ENCODE results near the gene ZNF865.

ZNF865 gene

GRCh38 chr19:55626350-55626749, 20.9 kb downstream of the ZNF865 start:
- DNase-seq, result no peak

DNA sequence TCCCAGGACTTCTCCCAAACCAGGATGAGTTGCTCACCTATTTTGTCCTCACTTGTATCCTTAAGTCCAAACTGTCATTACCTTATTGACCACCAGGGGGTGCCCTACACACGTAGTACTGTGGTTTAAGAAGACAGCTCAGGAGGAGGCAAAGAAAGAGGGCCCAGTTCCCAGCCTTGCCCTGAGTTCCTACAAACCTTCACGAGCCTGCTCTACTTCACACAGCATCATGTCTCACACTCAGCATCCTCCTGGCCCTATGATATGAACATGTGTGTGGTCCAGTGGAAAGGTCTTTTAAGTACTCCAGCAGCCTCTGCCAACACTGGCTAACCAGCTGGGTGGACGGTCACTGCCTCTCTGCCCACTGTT, 27.0 kb downstream of the ZNF865 start:
- peak; percentile 91 for DNase-seq

- no peak for DNase-seq
Measured at GRCh38 chr19:55633861-55634260, 28.4 kb downstream of the ZNF865 start.

GRCh38 chr19:55635334-55635717, 29.9 kb downstream of the ZNF865 start:
- DNase-seq, result no peak

DNA sequence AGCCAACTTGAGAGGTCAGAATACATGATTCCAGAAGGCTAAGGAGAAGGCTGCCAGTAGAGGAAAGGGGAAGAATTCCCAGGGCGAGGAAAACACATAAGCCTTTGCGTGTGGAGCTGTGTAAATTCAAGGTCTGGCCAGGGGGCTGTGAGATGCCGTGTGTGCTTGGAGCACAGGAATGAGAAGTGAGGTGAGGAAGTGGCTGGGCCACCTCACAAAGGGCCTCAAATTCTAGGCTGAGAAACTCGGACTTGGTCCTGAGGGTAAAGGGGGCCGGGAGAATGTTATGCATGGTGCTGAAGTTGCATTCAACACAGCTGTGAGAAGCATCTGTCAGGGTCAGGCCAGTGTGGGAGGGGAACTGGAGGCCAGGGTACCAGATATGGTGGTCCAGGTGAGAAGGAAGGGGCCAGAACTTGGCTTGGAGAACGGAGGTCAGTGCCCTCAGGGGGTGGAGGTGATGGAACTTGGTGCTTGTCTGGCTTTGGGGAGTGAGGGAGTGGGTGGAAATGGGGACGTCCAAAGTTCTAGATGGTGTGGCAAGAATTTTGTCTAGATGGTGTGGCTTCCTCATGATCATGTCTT, 30.5 kb downstream of the ZNF865 start:
- no peak for DNase-seq

DNA sequence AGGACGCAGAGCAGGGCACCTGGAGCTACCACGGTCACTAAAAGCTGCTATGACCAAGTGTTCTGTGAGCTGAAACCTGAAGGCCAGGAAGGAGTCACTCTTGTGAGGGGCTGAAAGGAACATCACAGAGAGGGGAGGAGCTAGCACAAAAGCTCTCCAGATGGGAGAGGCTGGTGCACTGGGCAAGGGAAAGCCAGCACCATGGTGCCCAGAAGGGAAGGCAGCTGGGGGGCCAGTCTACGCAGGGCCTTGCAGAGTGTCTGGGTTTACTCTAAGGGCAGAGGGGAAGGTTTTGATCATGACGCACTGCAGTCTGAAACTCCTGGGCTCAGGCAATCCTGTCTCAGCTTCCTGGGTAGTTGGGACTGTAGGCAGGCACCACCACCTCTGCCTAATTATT, 31.3 kb downstream of the ZNF865 start:
- DNase-seq, result no peak

- DNase-seq, result no peak
Measured at GRCh38 chr19:55637534-55637933, 32.1 kb downstream of the ZNF865 start.

- DNase-seq, result peak; percentile 59
Measured at GRCh38 chr19:55638864-55639359, 33.5 kb downstream of the ZNF865 start.

DNA sequence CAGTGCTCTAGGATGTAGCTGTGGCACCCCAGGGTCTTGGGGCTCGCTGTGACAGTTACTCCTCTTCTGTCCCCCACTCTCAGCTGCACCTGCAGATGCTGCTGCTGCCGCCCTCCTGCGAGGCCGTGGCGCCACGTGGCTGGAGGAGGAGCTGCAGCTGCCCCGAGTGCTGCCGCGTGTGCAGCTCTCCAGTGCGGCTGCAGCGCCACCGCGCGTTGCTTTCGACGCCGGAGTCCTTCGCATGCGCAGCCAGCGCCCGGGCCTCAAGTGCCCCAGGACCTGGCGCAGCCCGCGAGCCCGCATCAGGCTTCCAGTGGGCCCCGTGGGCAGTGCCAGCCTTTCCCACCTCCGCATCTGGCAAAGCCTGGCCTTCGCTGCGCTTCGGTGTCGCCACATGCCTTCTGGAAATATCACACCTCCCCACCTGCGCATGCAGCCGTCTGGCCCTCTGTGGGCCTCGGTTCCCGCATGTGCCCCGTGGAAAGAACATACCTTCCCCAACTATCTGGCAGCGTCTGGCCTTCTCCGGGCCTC, 34.7 kb downstream of the ZNF865 start:
- no peak for DNase-seq

- DNase-seq, result no peak
Measured at GRCh38 chr19:55640577-55641425, 35.4 kb downstream of the ZNF865 start, which contains the start of gene ZNF580. Gene ZNF580, plus strand, starts transcription at chr19:55641002. Its CDS starts 1,507 bp downstream, at chr19:55642509.

- peak; percentile 54 for DNase-seq
Measured at GRCh38 chr19:55641426-55642152, 36.1 kb downstream of the ZNF865 start.

DNA sequence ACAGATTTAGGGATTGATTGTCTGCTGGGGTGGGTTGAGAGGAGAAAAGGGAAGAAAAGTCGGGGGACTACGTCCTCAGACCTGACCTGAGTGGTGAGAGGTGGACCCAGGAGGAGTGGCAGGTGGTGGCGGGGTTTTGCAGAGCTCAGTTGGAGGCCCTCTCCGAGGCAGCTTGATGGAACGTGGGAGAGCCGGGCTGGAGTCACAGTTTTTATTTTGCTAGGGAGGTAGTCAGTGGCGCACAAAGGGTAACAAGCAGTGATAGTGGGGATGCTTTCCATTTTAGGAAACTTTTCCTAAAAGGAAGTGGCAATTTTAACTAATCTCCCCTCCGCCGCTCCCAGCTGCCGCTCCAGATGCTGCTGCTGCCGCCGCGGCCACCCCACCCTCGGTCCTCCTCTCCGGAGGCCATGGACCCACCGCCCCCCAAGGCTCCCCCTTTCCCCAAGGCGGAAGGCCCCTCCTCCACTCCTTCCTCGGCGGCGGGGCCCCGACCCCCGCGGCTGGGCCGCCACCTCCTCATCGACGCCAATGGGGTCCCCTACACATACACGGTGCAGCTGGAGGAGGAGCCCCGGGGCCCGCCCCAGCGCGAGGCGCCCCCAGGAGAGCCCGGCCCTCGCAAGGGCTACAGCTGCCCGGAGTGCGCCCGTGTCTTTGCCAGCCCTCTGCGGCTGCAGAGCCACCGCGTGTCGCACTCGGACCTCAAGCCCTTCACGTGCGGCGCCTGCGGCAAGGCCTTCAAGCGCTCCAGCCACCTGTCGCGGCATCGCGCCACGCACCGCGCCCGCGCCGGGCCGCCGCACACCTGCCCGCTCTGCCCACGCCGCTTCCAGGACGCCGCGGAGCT, 36.9 kb downstream of the ZNF865 start:
- no peak for DNase-seq

DNA sequence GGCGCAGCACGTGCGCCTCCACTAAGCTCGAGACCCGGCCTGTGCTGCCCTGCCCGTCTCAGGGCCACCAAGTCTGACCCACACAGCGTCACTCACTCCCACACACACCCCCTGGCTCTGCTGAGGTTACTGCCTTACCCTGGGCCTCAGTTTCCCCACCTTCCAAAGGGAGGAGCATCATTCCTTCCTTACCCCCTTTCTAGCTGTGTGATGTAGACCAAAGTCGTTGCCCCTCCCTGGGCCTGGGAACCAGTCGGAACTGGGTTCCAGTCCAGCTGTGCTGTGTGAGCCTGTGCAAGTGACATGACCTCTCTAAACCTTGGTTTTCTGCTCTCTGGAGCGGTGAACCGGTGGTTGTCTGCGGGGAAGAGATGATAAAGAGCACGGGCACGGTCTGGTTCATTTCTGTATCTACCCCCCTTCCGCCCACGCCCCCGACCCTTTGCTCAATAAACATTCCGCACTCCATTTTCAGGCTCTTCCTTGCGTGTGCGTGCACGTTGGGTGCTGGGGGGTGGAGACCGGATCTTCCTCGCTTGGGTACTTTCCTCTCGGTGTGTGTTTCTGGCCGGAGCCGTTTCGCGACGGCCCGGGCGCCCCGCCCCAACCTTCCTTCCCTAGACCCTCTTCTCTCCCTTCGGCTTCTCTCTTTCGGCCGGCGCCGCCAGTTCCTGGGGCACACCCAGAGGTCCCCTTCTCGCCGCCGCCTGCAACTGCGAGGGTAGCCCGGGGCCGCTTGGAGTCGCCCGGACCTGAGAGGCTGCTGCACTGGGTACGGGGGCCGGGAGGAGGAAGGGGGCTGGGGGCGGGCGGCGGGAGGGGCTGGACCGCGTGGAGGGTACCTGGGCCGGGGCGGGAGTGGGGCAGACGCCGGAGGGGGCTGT, 37.8 kb downstream of the ZNF865 start, which contains the start of gene ZNF581:
Gene ZNF581 (plus strand): TSS at position 647 of the 884 bp plus-strand sequence. CDS start 923 bp downstream, outside the sequence.
- DNase-seq, result peak; percentile 80

GRCh38 chr19:55643887-55644176, 38.4 kb downstream of the ZNF865 start:
- DNase-seq, result no peak

DNA sequence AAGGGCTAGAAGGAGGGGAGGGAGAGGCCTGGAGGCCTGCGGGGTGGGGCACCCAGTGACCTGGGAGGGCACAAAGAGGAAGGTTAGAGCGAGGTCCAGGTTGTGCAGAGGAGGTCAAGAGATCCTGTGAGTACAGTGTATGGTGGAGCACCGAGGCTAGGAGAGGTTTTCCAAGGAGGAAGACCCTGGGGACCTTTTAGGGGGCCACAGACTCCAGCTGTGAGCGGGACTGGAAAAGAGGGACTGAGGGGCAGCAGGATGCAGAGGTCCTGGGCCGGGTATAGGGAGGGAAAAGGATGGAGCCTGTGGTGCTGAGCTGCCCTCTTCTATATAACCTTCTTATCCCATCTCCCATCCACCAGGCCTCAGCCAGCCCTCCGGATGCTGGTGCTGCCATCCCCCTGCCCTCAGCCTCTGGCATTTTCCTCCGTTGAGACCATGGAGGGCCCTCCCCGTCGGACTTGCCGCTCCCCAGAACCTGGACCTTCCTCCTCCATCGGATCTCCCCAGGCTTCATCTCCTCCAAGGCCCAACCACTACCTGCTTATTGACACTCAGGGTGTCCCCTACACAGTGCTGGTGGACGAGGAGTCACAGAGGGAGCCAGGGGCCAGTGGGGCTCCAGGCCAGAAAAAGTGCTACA, 38.9 kb downstream of the ZNF865 start:
- no peak for DNase-seq

GRCh38 chr19:55644842-55645511, 39.5 kb downstream of the ZNF865 start:
- DNase-seq, result no peak

DNA sequence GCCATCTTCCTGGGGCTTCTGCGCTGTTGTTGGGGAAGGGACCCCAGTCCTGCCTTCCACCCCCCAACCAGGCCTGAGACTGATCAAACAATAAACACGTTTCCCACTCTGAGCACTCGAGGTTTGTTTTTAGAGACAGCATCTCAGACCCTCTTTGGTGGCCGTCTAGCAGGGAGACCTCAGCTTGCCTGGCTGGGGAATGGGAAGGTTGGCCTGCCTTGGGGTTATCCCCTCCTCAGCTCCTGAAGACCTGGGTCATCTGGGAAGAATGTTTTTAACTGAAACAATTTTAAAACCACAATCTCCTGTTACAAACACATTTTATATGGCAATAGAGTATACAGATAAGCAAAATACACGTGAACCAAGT, 40.0 kb downstream of the ZNF865 start:
- no peak for DNase-seq

DNA sequence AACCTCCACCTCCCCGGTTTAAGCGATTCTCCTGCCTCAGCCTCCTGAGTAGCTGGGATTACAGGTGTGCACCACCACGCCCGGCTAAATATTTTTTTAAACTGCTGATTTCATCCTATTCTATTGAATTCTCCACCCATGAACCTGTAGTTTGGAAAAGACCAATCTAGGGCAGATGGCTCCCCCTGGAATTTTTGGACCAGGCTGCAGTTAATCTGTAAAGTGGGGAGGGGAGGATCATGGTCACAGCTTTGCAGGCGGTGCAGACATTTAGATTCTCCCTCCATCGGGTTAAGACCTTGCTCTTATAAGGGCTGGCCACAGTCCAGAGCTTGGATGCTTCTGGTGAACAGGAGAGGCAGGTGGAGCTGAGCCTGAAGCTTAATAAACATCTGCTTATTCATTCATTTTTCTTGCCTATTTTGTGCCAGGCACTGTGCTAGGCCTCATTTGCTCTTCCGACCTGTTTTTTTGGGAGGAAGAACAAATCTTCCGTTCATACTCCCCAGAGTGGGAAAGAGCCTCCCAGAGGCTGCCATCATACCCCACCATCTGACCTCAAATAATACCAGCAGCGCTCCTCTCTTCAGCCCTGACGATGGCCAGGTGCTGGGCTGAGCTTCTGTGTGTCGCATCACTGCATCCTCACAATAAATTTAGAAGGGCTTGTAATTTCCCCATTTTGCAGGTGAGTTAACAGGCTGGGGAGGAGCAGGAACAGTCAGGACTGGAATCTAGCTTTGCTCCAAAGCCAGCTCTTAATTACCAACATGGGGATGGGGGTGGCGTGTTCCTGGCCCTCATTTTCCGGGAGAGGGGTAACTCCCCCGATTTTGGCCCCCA, 41.7 kb downstream of the ZNF865 start:
- DNase-seq, result no peak
